Hepatocyte (in vitro differentiated cells): ENCODE data around the gene EXOC1.

Experiments used
- EZH2 ChIP-seq: fragments of 200-600 bp; sonication (generic); IDR thresholded peaks from 2 replicates; pipeline ENCODE4 v1.6.1; 2016; ENCODE audit warnings: antibody characterized with exemption, mild to moderate bottlenecking, borderline replicate concordance
- TF ChIP-seq, protein P1 (sequence below): fragments of 200-600 bp; sonication (generic); IDR thresholded peaks from 2 replicates; pipeline ENCODE4 v1.5.1; 2016; ENCODE audit warnings: antibody characterized with exemption, mild to moderate bottlenecking; ENCODE audit not compliant: poor library complexity

GRCh38 chr4:55892156-55892555 lies 38.7 kb downstream of the EXOC1 start:
- TF ChIP-seq, protein P1, sequence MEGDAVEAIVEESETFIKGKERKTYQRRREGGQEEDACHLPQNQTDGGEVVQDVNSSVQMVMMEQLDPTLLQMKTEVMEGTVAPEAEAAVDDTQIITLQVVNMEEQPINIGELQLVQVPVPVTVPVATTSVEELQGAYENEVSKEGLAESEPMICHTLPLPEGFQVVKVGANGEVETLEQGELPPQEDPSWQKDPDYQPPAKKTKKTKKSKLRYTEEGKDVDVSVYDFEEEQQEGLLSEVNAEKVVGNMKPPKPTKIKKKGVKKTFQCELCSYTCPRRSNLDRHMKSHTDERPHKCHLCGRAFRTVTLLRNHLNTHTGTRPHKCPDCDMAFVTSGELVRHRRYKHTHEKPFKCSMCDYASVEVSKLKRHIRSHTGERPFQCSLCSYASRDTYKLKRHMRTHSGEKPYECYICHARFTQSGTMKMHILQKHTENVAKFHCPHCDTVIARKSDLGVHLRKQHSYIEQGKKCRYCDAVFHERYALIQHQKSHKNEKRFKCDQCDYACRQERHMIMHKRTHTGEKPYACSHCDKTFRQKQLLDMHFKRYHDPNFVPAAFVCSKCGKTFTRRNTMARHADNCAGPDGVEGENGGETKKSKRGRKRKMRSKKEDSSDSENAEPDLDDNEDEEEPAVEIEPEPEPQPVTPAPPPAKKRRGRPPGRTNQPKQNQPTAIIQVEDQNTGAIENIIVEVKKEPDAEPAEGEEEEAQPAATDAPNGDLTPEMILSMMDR: no peak
- TF ChIP-seq EZH2: no peak
